ENCODE data around the gene ZIC3. TPM values are rescaled to one million over a fixed set of nuclear protein-coding genes. Genes with fewer than 3 reads are reported as not detected.
A peak's percentile ranks its signal among the peaks of the same experiment; 100 is the strongest.

ZIC3 gene
- total and polyA plus RNA-seq, 8 donors, result 0.02 to 0.22 TPM; not detected in 6

GRCh38 chrX:137574102-137574783 is 8.3 kb downstream of the ZIC3 start:
- Histone ChIP-seq H3K4me3 (no peak overlapping the region), H3K27ac (no peak overlapping the region), H3K4me1 (no peaks in the 10 kb centered on the region), H3K9me3 (no peaks in the 10 kb centered on the region), H3K27me3 (peaks cover 7 to 77% (median 19%) of the 10 kb centered on the region in 4 donors), H3K36me3 (no peaks in the 10 kb centered on the region)
- WGBS, 2 donors, result 3 to 17% methylated on average over 56 to 63 of the region's 67 CpGs
- TF ChIP-seq CTCF (IDR thresholded peaks at IDR 0.05), result no peak
- ATAC-seq (no peak), FAIRE-seq (no peak), DNase-seq (peak in 1 of 6 donors; percentile 56)
- intact Hi-C loops (cut with DNase I), result no loop called here

DNA sequence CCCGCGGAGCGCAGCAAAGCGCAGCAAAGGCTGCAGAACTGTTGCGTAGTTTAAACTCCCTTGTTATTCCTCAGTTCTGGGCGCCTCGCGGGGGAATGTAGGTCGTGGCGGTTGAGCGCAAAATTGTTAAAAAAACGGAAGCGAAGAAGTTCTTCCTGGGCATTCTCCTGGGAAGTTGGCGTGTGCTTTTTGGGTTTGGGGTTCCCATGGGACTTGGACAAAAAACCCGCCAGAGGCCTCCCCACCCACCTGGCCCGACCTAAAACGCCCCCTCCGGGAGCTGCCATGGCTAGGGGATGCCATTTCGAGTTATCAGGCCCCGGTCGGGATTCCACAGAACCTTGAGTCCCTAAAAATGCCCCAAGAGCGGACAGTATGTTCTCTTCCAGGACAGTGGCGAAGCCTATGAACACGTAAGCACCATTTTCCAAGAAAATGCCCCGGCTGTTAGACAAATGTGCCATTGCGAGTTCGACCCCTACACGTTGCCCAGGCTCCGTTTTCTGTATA is 8.9 kb downstream of the ZIC3 start:
- no peak overlapping the region for H3K27ac ChIP-seq
- no peaks in the 10 kb centered on the region for H3K4me1 ChIP-seq
- FAIRE-seq, result no peak
- intact Hi-C loops (cut with DNase I), result no loop called here
- no peak overlapping the region for H3K4me3 ChIP-seq
- no peaks in the 10 kb centered on the region for H3K36me3 ChIP-seq
- WGBS, 2 donors, result 13 to 19% methylated on average over 29 of the region's 29 CpGs
- no peak for DNase-seq
- H3K9me3 ChIP-seq, result no peaks in the 10 kb centered on the region
- TF ChIP-seq CTCF (IDR thresholded peaks at IDR 0.05), result no peak
- no peak for ATAC-seq
- H3K27me3 ChIP-seq, result peaks cover 7 to 76% (median 18%) of the 10 kb centered on the region in 4 donors

GRCh38 chrX:137575596-137576255 is 9.8 kb downstream of the ZIC3 start:
- no peak for FAIRE-seq
- WGBS, 2 donors, result 17 to 24% methylated on average over 13 of the region's 13 CpGs
- peaks cover 7 to 69% (median 13%) of the 10 kb centered on the region in 4 donors for H3K27me3 ChIP-seq

GRCh38 chrX:137587151-137587550 is 21.2 kb downstream of the ZIC3 start:
- no peak for FAIRE-seq
- Histone ChIP-seq H3K36me3 (no peaks in the 10 kb centered on the region), H3K4me1 (no peaks in the 10 kb centered on the region), H3K9me3 (no peaks in the 10 kb centered on the region), H3K27me3 (peaks cover 0 to 6% (median 0%) of the 10 kb centered on the region in 4 donors), H3K27ac (no peak overlapping the region), H3K4me3 (no peak overlapping the region)
- no peak for TF ChIP-seq CTCF (IDR thresholded peaks at IDR 0.05)
- no peak for ATAC-seq
- whole genome bisulfite sequencing, 2 donors, result 57 to 79% methylated on average over 2 of the region's 2 CpGs
- no peak for DNase-seq
- intact Hi-C loops (cut with DNase I), result no loop called here

More at GRCh38 chrX:137575596-137576255, 9.8 kb downstream of the ZIC3 start:
- no peak for DNase-seq
- Histone ChIP-seq H3K4me3 (no peak overlapping the region), H3K27ac (no peak overlapping the region), H3K4me1 (no peaks in the 10 kb centered on the region), H3K36me3 (no peaks in the 10 kb centered on the region), H3K9me3 (no peaks in the 10 kb centered on the region)
- no peak for ATAC-seq
- no peak for TF ChIP-seq CTCF (IDR thresholded peaks at IDR 0.05)
- intact Hi-C loops (cut with DNase I), result no loop called here

DNA sequence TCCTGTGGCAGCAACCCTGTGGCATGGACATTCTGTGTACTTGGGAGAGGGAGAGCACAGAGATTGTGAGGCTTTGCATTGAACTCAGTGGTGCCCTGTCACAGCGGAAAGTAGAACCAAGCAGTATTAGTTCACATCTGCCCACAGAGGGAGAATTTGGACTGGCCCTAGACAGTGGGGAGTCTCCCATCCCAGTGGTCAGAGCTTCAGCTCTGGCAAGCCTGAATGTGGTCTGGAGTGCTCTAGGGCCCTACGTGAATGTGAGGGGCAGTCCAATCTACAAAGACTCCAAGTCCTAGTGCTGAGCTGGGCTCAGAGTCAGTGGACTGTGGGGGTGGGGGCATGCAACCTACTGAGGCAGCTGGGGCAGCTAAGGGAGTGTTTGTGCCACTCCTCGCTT is 34.8 kb downstream of the ZIC3 start:
- Histone ChIP-seq H3K4me1 (no peaks in the 10 kb centered on the region), H3K27me3 (peaks cover 0 to 6% (median 1%) of the 10 kb centered on the region in 4 donors), H3K36me3 (no peaks in the 10 kb centered on the region), H3K9me3 (no peaks in the 10 kb centered on the region), H3K27ac (no peak overlapping the region), H3K4me3 (no peak overlapping the region)
- intact Hi-C loops (cut with DNase I), result no loop called here
- DNase-seq, result no peak
- no peak for TF ChIP-seq CTCF (IDR thresholded peaks at IDR 0.05)
- ATAC-seq, result no peak
- no peak for FAIRE-seq
- WGBS, 2 donors, result 79 to 84% methylated on average over 3 of the region's 3 CpGs
